RWPE2 (cell line): ENCODE measurements around the gene ZBTB45.

Experiments
- ATAC-seq: fragments of 200-7000 bp; cut with Tn5 transposase; 3 replicates; pipeline ENCODE4 v1.9.1; 2021; ENCODE audit warnings: low read depth
- DNase-seq: peaks from one replicate; pipeline ENCODE4 v3.0.0-alpha.2; 2020; ENCODE audit warnings: low spot score
- H3K27ac ChIP-seq: fragments of 450-650 bp; 2 replicates; pipeline ENCODE4 v1.5.1; 2017; ENCODE audit warnings: mild to moderate bottlenecking; ENCODE audit not compliant: poor library complexity, severe bottlenecking
- H3K27me3 ChIP-seq: fragments of 250-450 bp; sonication (Bioruptor Pico); 2 replicates; pipeline ENCODE4 v1.5.1; 2021; ENCODE audit warnings: mild to moderate bottlenecking, moderate library complexity; ENCODE audit not compliant: insufficient read depth, poor library complexity, severe bottlenecking
- H3K36me3 ChIP-seq: fragments of 250-450 bp; sonication (Bioruptor Pico); 2 replicates; pipeline ENCODE4 v1.5.1; 2020; ENCODE audit warnings: low read depth, mild to moderate bottlenecking, moderate library complexity
- H3K4me1 ChIP-seq: fragments of 250-450 bp; sonication (Bioruptor Pico); 2 replicates; pipeline ENCODE4 v1.5.1; 2021; ENCODE audit warnings: mild to moderate bottlenecking, moderate library complexity; ENCODE audit not compliant: insufficient read depth, poor library complexity, severe bottlenecking
- H3K4me3 ChIP-seq: fragments of 250-450 bp; sonication (Bioruptor Pico); 2 replicates; pipeline ENCODE4 v1.5.1; 2021; ENCODE audit warnings: mild to moderate bottlenecking, moderate library complexity; ENCODE audit not compliant: severe bottlenecking
- H3K9me3 ChIP-seq: fragments of 250-450 bp; sonication (Bioruptor Pico); 2 replicates; pipeline ENCODE4 v1.5.1; 2021; ENCODE audit warnings: mild to moderate bottlenecking, moderate library complexity; ENCODE audit not compliant: severe bottlenecking
- TF ChIP-seq, protein P1 (sequence below): fragments of 450-650 bp; IDR thresholded peaks from one replicate; pipeline ENCODE4 v1.5.1; 2017; ENCODE audit warnings: mild to moderate bottlenecking, moderate library complexity; ENCODE audit not compliant: poor library complexity, severe bottlenecking

Gene ZBTB45

DNA sequence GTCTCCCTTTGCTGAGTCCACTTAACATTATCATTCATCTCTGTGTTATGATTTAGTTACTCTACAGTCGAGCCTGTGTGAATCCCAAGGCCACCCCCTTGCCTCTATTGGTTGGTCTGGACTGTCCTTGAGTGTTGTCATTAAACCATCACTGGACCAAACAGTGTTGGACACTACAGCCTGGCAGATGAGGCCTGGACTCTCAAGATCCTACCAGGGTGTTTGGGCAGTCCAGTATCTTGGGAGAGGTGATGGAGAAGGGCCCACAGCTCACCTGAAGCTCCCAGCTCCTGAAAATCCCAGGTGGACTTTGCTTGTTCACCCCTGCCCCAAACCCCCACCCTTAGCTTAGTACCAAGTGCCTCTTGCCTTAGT lies 31.5 kb upstream of the ZBTB45 start:
- TF ChIP-seq, protein P1, sequence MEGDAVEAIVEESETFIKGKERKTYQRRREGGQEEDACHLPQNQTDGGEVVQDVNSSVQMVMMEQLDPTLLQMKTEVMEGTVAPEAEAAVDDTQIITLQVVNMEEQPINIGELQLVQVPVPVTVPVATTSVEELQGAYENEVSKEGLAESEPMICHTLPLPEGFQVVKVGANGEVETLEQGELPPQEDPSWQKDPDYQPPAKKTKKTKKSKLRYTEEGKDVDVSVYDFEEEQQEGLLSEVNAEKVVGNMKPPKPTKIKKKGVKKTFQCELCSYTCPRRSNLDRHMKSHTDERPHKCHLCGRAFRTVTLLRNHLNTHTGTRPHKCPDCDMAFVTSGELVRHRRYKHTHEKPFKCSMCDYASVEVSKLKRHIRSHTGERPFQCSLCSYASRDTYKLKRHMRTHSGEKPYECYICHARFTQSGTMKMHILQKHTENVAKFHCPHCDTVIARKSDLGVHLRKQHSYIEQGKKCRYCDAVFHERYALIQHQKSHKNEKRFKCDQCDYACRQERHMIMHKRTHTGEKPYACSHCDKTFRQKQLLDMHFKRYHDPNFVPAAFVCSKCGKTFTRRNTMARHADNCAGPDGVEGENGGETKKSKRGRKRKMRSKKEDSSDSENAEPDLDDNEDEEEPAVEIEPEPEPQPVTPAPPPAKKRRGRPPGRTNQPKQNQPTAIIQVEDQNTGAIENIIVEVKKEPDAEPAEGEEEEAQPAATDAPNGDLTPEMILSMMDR: no peak
- DNase-seq (no peak), ATAC-seq (no peak)
- peaks cover 68% of the 10 kb centered on the region for H3K36me3 ChIP-seq
- no peak overlapping the region for H3K4me3 ChIP-seq
- no peaks in the 10 kb centered on the region for H3K9me3 ChIP-seq
- no peaks in the 10 kb centered on the region for H3K27me3 ChIP-seq
- peaks cover 5% of the 10 kb centered on the region for H3K4me1 ChIP-seq
- no peak overlapping the region for H3K27ac ChIP-seq

DNA sequence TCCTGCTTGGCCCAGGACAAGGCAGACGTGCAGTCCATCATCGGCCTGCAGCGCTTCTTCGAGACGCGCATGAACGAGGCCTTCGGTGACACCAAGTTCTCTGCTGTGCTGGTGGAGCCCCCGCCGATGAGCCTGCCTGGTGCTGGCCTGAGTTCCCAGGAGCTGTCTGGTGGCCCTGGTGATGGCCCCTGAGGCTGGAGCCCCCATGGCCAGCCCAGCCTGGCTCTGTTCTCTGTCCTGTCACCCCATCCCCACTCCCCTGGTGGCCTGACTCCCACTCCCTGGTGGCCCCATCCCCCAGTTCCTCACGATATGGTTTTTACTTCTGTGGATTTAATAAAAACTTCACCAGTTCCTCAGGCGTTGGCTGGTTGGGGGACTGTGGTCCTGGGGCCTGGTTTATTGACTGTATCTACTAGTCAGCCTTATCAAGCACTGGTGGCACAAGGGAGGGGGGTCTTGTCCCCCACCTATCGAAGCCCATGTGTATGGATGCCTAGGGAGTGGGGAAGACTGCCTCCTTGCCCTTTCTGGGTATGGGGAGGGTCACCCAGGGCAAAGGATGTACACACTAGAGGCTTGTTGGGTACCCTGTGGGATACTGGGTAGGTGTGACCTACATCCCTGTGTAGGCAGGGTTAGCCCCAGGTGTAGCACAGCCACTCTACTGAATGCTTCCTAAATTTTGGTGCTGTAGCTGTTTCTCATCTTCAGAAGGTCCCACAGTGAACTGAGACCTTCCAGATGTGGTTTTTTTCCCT lies 30.9 kb upstream of the ZBTB45 start:
- TF ChIP-seq, protein P1: no peak
- H3K4me3 ChIP-seq: no peak overlapping the region
- no peak for DNase-seq
- peaks cover 5% of the 10 kb centered on the region for H3K4me1 ChIP-seq
- H3K9me3 ChIP-seq: no peaks in the 10 kb centered on the region
- no peak overlapping the region for H3K27ac ChIP-seq
- ATAC-seq: no peak
- H3K27me3 ChIP-seq: no peaks in the 10 kb centered on the region
- peaks cover 70% of the 10 kb centered on the region for H3K36me3 ChIP-seq

DNA sequence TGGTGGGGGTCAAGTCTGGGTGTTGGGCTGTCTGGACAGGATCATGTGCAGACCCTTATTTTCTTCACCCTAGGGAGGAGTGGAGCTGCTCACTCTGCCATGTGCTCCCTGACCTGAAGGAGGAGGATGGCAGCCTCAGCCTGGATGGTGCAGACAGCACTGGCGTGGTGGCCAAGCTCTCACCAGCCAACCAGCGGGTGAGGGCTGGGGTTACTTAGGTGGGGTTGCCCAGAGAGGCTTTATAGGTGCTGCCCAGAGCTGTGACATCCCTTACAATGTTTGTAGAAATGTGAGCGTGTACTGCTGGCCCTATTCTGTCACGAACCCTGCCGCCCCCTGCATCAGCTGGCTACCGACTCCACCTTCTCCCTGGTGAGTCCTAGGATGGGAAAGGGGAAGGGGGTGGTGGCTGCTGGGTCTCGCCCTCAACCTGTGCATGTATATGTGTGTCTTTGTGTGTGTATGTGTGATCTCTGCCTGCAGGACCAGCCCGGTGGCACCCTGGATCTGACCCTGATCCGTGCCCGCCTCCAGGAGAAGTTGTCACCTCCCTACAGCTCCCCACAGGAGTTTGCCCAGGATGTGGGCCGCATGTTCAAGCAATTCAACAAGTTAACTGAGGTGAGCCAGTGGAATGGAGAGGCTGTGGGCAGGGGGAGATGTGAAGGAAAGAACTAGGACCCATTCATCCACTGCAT lies 30.2 kb upstream of the ZBTB45 start:
- no peaks in the 10 kb centered on the region for H3K9me3 ChIP-seq
- DNase-seq (no peak), ATAC-seq (no peak)
- H3K4me1 ChIP-seq: peaks cover 5% of the 10 kb centered on the region
- no peak overlapping the region for H3K4me3 ChIP-seq
- peaks cover 75% of the 10 kb centered on the region for H3K36me3 ChIP-seq
- H3K27me3 ChIP-seq: no peaks in the 10 kb centered on the region
- H3K27ac ChIP-seq: no peak overlapping the region
- TF ChIP-seq, protein P1: no peak

DNA sequence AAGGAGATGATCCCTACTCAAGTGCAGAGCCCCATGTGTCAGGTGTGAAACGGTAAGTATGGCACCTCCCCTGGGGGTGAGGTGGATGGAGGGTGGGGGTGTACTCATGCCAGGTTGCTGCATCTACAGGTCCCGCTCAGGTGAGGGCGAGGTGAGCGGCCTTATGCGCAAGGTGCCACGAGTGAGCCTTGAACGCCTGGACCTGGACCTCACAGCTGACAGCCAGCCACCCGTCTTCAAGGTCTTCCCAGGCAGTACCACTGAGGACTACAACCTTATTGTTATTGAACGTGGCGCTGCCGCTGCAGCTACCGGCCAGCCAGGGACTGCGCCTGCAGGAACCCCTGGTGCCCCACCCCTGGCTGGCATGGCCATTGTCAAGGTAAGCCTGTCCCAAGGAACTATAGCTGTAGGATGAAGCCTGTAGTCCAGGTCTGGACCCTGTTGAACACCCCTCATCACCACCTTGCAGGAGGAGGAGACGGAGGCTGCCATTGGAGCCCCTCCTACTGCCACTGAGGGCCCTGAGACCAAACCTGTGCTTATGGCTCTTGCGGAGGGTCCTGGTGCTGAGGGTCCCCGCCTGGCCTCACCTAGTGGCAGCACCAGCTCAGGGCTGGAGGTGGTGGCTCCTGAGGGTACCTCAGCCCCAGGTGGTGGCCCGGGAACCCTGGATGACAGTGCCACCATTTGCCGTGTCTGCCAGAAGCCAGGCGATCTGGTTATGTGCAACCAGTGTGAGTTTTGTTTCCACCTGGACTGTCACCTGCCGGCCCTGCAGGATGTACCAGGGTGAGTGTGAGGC lies 29.5 kb upstream of the ZBTB45 start:
- ATAC-seq: no peak
- no peak overlapping the region for H3K27ac ChIP-seq

More for the DNA sequence above, 29.5 kb upstream of the ZBTB45 start:
- H3K36me3 ChIP-seq: peaks cover 75% of the 10 kb centered on the region
- no peak for DNase-seq
- no peaks in the 10 kb centered on the region for H3K27me3 ChIP-seq
- H3K4me3 ChIP-seq: no peak overlapping the region
- peaks cover 5% of the 10 kb centered on the region for H3K4me1 ChIP-seq
- H3K9me3 ChIP-seq: no peaks in the 10 kb centered on the region
- TF ChIP-seq, protein P1: no peak
